ENCODE data around the gene NRL. TPM values are rescaled to one million over a fixed set of nuclear protein-coding genes. Genes with fewer than 3 reads are reported as not detected.

Gene NRL
- total and polyA plus RNA-seq, 10 of the 15 experiments (the other 5 are each of a cell fraction or from before 2014, with no cell fraction given) = 0.11 to 4.4 (median 2.2) TPM

DNA sequence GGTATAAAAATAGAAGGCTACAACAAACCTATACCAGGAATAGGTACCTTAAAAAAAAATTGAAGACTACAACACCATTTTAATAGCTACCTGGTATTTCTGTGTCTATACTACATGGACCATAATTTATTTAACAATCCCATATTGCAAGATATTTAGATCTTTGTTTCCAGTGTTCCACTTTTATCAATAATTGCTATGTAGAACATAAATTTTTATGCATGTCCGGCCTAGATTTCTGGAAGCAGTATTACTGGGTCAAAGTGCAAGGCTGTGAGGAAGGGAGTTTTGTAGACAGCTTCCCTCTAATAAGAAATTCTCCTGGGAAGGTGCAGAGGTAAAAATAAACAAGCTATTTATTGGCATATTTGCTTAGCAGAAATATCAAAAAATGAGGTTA lies 4.2 kb downstream of the NRL start:
- no peak overlapping the region for H3K9ac ChIP-seq (ENCODE audit: control insufficient read depth, insufficient read depth, low read length)
- 97% methylated on average over 1 of the region's 1 CpG for WGBS (ENCODE audit: insufficient coverage, insufficient replicate concordance, low lambda C conversion rate, missing lambda C conversion rate)

More for the DNA sequence above, 4.2 kb downstream of the NRL start:
- ChIA-PET SMC1A (ENCODE audit: uncharacterized antibody, unreplicated experiment) (interaction anchor here (0.9 to 9.6 kb wide), 15 partner anchors 14 to 187 kb away, joined by 3 to 195 read pairs (median 14); partner anchors contain the start of genes CHMP4A, EMC9, IRF9 and PCK2), RAD21 (ENCODE audit: unreplicated experiment) (interaction anchor here (0.6 to 6.9 kb wide), 11 partner anchors 8 to 197 kb away, joined by 3 to 153 read pairs (median 9); partner anchors contain the start of genes CIDEB, EMC9, IRF9 and PCK2), CTCF (interaction anchor here (0.7 to 11.3 kb wide), 18 partner anchors 14 to 229 kb away, joined by 3 to 294 read pairs (median 5); partner anchors contain the start of genes CARMIL3, CHMP4A, IRF9 and PCK2), POLR2A (interaction anchor here (0.8 to 5.8 kb wide), 7 partner anchors 16 to 58 kb away, joined by 3 to 90 read pairs (median 12); partner anchors contain the start of genes IRF9, PCK2, PSME1 and PSME2)
- H3K79me2 ChIP-seq (ENCODE audit: control insufficient read depth, insufficient read depth, low read length) = peaks cover 12% of the 10 kb centered on the region
- H4K20me1 ChIP-seq (ENCODE audit: control insufficient read depth, insufficient read depth) = no peaks in the 10 kb centered on the region
- TF ChIP-seq, protein P1, sequence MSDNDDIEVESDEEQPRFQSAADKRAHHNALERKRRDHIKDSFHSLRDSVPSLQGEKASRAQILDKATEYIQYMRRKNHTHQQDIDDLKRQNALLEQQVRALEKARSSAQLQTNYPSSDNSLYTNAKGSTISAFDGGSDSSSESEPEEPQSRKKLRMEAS (IDR thresholded peaks at IDR 0.05; ENCODE audit: low read depth, low read length) = no peak
- no peak for TF ChIP-seq NR2C2 (IDR thresholded peaks at IDR 0.05; ENCODE audit: borderline replicate concordance, control insufficient read depth, insufficient read length, low read depth)
- TF ChIP-seq, protein P2, sequence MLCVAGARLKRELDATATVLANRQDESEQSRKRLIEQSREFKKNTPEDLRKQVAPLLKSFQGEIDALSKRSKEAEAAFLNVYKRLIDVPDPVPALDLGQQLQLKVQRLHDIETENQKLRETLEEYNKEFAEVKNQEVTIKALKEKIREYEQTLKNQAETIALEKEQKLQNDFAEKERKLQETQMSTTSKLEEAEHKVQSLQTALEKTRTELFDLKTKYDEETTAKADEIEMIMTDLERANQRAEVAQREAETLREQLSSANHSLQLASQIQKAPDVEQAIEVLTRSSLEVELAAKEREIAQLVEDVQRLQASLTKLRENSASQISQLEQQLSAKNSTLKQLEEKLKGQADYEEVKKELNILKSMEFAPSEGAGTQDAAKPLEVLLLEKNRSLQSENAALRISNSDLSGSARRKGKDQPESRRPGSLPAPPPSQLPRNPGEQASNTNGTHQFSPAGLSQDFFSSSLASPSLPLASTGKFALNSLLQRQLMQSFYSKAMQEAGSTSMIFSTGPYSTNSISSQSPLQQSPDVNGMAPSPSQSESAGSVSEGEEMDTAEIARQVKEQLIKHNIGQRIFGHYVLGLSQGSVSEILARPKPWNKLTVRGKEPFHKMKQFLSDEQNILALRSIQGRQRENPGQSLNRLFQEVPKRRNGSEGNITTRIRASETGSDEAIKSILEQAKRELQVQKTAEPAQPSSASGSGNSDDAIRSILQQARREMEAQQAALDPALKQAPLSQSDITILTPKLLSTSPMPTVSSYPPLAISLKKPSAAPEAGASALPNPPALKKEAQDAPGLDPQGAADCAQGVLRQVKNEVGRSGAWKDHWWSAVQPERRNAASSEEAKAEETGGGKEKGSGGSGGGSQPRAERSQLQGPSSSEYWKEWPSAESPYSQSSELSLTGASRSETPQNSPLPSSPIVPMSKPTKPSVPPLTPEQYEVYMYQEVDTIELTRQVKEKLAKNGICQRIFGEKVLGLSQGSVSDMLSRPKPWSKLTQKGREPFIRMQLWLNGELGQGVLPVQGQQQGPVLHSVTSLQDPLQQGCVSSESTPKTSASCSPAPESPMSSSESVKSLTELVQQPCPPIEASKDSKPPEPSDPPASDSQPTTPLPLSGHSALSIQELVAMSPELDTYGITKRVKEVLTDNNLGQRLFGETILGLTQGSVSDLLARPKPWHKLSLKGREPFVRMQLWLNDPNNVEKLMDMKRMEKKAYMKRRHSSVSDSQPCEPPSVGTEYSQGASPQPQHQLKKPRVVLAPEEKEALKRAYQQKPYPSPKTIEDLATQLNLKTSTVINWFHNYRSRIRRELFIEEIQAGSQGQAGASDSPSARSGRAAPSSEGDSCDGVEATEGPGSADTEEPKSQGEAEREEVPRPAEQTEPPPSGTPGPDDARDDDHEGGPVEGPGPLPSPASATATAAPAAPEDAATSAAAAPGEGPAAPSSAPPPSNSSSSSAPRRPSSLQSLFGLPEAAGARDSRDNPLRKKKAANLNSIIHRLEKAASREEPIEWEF (IDR thresholded peaks at IDR 0.05; ENCODE audit: insufficient replicate concordance, low read depth, low read length) = no peak
- TF ChIP-seq, protein P3, sequence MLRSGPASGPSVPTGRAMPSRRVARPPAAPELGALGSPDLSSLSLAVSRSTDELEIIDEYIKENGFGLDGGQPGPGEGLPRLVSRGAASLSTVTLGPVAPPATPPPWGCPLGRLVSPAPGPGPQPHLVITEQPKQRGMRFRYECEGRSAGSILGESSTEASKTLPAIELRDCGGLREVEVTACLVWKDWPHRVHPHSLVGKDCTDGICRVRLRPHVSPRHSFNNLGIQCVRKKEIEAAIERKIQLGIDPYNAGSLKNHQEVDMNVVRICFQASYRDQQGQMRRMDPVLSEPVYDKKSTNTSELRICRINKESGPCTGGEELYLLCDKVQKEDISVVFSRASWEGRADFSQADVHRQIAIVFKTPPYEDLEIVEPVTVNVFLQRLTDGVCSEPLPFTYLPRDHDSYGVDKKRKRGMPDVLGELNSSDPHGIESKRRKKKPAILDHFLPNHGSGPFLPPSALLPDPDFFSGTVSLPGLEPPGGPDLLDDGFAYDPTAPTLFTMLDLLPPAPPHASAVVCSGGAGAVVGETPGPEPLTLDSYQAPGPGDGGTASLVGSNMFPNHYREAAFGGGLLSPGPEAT (IDR thresholded peaks at IDR 0.05; ENCODE audit: low read depth) = no peak
- TF ChIP-seq RFX5 (IDR thresholded peaks at IDR 0.05; ENCODE audit: low read depth, low read length) = no peak
- no peak for TF ChIP-seq PAX5 (IDR thresholded peaks at IDR 0.05; ENCODE audit: borderline replicate concordance, low read depth, low read length)
- TF ChIP-seq CREM (IDR thresholded peaks at IDR 0.05; ENCODE audit: low read depth) = no peak
- TF ChIP-seq, protein P4, sequence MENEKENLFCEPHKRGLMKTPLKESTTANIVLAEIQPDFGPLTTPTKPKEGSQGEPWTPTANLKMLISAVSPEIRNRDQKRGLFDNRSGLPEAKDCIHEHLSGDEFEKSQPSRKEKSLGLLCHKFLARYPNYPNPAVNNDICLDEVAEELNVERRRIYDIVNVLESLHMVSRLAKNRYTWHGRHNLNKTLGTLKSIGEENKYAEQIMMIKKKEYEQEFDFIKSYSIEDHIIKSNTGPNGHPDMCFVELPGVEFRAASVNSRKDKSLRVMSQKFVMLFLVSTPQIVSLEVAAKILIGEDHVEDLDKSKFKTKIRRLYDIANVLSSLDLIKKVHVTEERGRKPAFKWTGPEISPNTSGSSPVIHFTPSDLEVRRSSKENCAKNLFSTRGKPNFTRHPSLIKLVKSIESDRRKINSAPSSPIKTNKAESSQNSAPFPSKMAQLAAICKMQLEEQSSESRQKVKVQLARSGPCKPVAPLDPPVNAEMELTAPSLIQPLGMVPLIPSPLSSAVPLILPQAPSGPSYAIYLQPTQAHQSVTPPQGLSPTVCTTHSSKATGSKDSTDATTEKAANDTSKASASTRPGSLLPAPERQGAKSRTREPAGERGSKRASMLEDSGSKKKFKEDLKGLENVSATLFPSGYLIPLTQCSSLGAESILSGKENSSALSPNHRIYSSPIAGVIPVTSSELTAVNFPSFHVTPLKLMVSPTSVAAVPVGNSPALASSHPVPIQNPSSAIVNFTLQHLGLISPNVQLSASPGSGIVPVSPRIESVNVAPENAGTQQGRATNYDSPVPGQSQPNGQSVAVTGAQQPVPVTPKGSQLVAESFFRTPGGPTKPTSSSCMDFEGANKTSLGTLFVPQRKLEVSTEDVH (IDR thresholded peaks at IDR 0.05; ENCODE audit: low read depth, partially characterized antibody) = no peak
- peaks cover 7% of the 10 kb centered on the region for H3K4me1 ChIP-seq (ENCODE audit: control insufficient read depth, insufficient read depth, low read length)
- no peak overlapping the region for H3K4me2 ChIP-seq (ENCODE audit: control insufficient read depth, insufficient read depth)
- no peak overlapping the region for H2AFZ ChIP-seq (ENCODE audit: control insufficient read depth, low read depth, low read length)
- H3K4me3 ChIP-seq = no peak overlapping the region
- H3K36me3 ChIP-seq (ENCODE audit: control insufficient read depth in 2 of 2, insufficient read depth in 2 of 2, low read length in 1 of 2) = no peaks in the 10 kb centered on the region
- no peak overlapping the region for H3K27ac ChIP-seq (ENCODE audit: control insufficient read depth, insufficient read depth)
- FAIRE-seq (no peak), DNase-seq (ENCODE audit: low read depth, low spot score) (no peak), ATAC-seq (no peak)
- in situ Hi-C loops (cut with MboI) = loop anchor here (25.0 kb wide), 1 partner anchor 798 kb away; the partner anchor contains the start of genes BCL2L2, PABPN1 and PPP1R3E
- no peaks in the 10 kb centered on the region for H3K27me3 ChIP-seq (replicated peaks in 1 of 2; ENCODE audit: control insufficient read depth in 2 of 2, insufficient read depth in 2 of 2, low read length in 1 of 2)
- no peaks in the 10 kb centered on the region for H3K9me3 ChIP-seq (replicated peaks; ENCODE audit: control insufficient read depth, insufficient read depth, low read length)
- BruUV-seq (replicated peaks) = no TSS peak
- intact Hi-C loops (cut with micrococcal nuclease; ENCODE audit: unreplicated experiment) = no loop called here

All from GM12878 (cell line).